ENCODE measurements around the gene TRIM71.

The TRIM71 gene

DNA sequence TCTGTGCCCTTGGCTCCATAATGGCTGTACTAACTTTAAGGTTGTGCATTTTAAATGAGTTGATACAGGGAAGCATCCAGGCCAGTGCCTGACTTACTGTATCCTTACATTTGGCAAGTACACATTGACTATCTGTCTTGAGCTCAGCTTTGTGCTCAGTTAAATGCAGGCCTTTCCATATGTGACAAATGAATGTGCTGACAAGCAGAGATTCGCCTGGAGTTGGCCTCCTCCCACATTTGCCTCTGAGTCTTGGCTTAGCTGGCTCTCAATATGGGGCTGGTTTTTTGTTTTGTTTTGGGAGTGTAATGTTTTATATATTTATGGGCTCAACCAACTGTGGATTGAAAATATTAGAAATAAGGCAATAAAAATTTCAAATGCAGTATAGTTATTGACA is 29.7 kb downstream of the TRIM71 start:
- TF ChIP-seq EZH2phosphoT487 (IDR thresholded peaks at IDR 0.05; ENCODE audit: borderline replicate concordance, low read length), result no peak
- TF ChIP-seq, protein P1, sequence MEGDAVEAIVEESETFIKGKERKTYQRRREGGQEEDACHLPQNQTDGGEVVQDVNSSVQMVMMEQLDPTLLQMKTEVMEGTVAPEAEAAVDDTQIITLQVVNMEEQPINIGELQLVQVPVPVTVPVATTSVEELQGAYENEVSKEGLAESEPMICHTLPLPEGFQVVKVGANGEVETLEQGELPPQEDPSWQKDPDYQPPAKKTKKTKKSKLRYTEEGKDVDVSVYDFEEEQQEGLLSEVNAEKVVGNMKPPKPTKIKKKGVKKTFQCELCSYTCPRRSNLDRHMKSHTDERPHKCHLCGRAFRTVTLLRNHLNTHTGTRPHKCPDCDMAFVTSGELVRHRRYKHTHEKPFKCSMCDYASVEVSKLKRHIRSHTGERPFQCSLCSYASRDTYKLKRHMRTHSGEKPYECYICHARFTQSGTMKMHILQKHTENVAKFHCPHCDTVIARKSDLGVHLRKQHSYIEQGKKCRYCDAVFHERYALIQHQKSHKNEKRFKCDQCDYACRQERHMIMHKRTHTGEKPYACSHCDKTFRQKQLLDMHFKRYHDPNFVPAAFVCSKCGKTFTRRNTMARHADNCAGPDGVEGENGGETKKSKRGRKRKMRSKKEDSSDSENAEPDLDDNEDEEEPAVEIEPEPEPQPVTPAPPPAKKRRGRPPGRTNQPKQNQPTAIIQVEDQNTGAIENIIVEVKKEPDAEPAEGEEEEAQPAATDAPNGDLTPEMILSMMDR (IDR thresholded peaks at IDR 0.05; ENCODE audit: low read depth, low read length, poor library complexity, severe bottlenecking), result no peak
- no peak overlapping the region for H3K4me2 ChIP-seq (ENCODE audit: low read length)
- peaks cover 2% of the 10 kb centered on the region; the same call in 1 of the 2 replicates for H3K27me3 ChIP-seq (ENCODE audit: control insufficient read depth, low read length)
- no peak overlapping the region for H3K27ac ChIP-seq (ENCODE audit: low read depth, low read length)
- H4K20me1 ChIP-seq (ENCODE audit: control insufficient read depth, insufficient read depth, low read depth, low read length), result no peaks in the 10 kb centered on the region
- H3K9me2 ChIP-seq (replicated peaks; ENCODE audit: control insufficient read depth, low read length), result no peaks in the 10 kb centered on the region
- no peaks in the 10 kb centered on the region for H3K79me2 ChIP-seq (ENCODE audit: control insufficient read depth, low read length)
- H3K9me3 ChIP-seq (ENCODE audit: control insufficient read depth, insufficient read depth, low read length), result no peaks in the 10 kb centered on the region
- H3F3A ChIP-seq (ENCODE audit: control insufficient read depth, insufficient read depth), result no peaks in the 10 kb centered on the region
- H3K4me1 ChIP-seq (ENCODE audit: control insufficient read depth, low read length), result peaks cover 6% of the 10 kb centered on the region
- H3K4me3 ChIP-seq (ENCODE audit: low read length), result no peak overlapping the region
- no peaks in the 10 kb centered on the region for H3K36me3 ChIP-seq (ENCODE audit: control insufficient read depth, low read length)

DNA sequence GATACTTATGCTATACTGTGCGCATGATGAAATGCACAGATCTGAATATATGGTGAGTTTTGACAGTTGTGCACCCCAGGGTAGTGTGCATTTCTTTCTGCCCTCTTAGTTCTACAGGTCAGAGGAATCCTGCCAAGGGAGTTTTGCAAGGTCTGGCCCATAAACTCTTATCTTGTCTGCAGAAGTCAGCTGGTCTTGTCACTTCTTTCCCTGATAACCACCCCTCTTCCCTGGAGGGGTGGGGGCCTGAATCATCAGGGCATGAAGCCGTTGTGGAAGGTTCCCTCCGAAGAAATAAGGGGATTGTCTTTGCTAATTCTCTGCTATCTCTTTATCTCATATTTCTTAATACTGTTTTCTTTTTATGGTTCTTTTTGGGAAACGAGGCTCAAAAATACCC is 30.4 kb downstream of the TRIM71 start:
- Histone ChIP-seq H4K20me1 (ENCODE audit: control insufficient read depth, insufficient read depth, low read depth, low read length) (no peaks in the 10 kb centered on the region), H3K4me3 (ENCODE audit: low read length) (no peak overlapping the region), H3K4me1 (ENCODE audit: control insufficient read depth, low read length) (no peaks in the 10 kb centered on the region), H3K4me2 (ENCODE audit: low read length) (no peak overlapping the region), H3K9me2 (replicated peaks; ENCODE audit: control insufficient read depth, low read length) (no peaks in the 10 kb centered on the region), H3K27me3 (ENCODE audit: control insufficient read depth, low read length) (peaks cover 2% of the 10 kb centered on the region; the same call in 1 of the 2 replicates), H3K36me3 (ENCODE audit: control insufficient read depth, low read length) (no peaks in the 10 kb centered on the region), H3K27ac (ENCODE audit: low read depth, low read length) (no peak overlapping the region), H3K79me2 (ENCODE audit: control insufficient read depth, low read length) (no peaks in the 10 kb centered on the region), H3K9me3 (ENCODE audit: control insufficient read depth, insufficient read depth, low read length) (no peaks in the 10 kb centered on the region), H3F3A (ENCODE audit: control insufficient read depth, insufficient read depth) (no peaks in the 10 kb centered on the region)
- TF ChIP-seq, protein P1 (IDR thresholded peaks at IDR 0.05; ENCODE audit: low read depth, low read length, poor library complexity, severe bottlenecking), result no peak
- TF ChIP-seq EZH2phosphoT487 (IDR thresholded peaks at IDR 0.05; ENCODE audit: borderline replicate concordance, low read length), result no peak

DNA sequence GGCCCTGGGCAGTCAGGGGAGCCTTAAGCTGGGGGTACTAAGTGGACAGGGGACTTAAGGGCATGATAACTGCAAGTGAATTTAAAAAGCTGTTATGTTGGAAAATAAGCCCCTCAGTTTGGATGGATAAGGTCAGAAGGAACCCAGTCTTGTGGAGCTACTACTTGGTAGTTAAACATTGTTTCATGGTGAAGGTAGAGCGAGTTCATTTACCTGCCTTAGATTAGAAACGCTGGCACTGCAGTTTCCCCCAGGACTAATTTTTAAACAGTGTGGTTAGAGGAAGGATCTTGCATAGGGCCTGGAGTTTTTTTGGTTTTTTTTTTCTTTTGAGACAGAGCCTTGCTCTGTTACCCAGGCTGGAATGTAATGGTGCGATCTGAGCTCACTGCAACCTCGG is 31.2 kb downstream of the TRIM71 start:
- no peak overlapping the region for H3K4me3 ChIP-seq (ENCODE audit: low read length)
- no peaks in the 10 kb centered on the region for H3K79me2 ChIP-seq (ENCODE audit: control insufficient read depth, low read length)

More for the DNA sequence above, 31.2 kb downstream of the TRIM71 start:
- Histone ChIP-seq H3K36me3 (ENCODE audit: control insufficient read depth, low read length) (no peaks in the 10 kb centered on the region), H3K27ac (ENCODE audit: low read depth, low read length) (no peak overlapping the region), H3K9me2 (replicated peaks; ENCODE audit: control insufficient read depth, low read length) (no peaks in the 10 kb centered on the region), H3F3A (ENCODE audit: control insufficient read depth, insufficient read depth) (no peaks in the 10 kb centered on the region), H3K4me2 (ENCODE audit: low read length) (no peak overlapping the region), H4K20me1 (ENCODE audit: control insufficient read depth, insufficient read depth, low read depth, low read length) (no peaks in the 10 kb centered on the region), H3K9me3 (ENCODE audit: control insufficient read depth, insufficient read depth, low read length) (no peaks in the 10 kb centered on the region), H3K4me1 (ENCODE audit: control insufficient read depth, low read length) (no peaks in the 10 kb centered on the region), H3K27me3 (ENCODE audit: control insufficient read depth, low read length) (peaks cover 3% of the 10 kb centered on the region; the same call in 1 of the 2 replicates)
- no peak for TF ChIP-seq EZH2phosphoT487 (IDR thresholded peaks at IDR 0.05; ENCODE audit: borderline replicate concordance, low read length)
- TF ChIP-seq, protein P1 (IDR thresholded peaks at IDR 0.05; ENCODE audit: low read depth, low read length, poor library complexity, severe bottlenecking), result no peak
